H9 (cell line): ENCODE measurements around the gene RBM46. TPM values are rescaled to one million over a fixed set of nuclear protein-coding genes. Genes with fewer than 3 reads are reported as not detected.

Source experiments
- DNase-seq: peaks from one replicate; pipeline ENCODE4 v3.0.0-alpha.2; 2017
- H2AFZ ChIP-seq: one replicate; pipeline ENCODE4 v1.6.1; 2013; ENCODE audit warnings: mild to moderate bottlenecking, low read length, control low read depth, moderate library complexity
- H2AK5ac ChIP-seq: 2 replicates; pipeline ENCODE4 v1.6.1; 2013; ENCODE audit warnings: low read length, control low read depth, mixed read lengths; ENCODE audit not compliant: insufficient read length
- H2BK120ac ChIP-seq: one replicate; pipeline ENCODE4 v1.6.1; 2013; ENCODE audit warnings: low read depth, mild to moderate bottlenecking, low read length, control low read depth, inconsistent platforms; ENCODE audit not compliant: poor library complexity, severe bottlenecking
- H2BK12ac ChIP-seq: 2 replicates; pipeline ENCODE4 v1.6.1; 2013; ENCODE audit warnings: low read length, control low read depth, mixed read lengths, low read depth; ENCODE audit not compliant: insufficient read length
- H2BK15ac ChIP-seq: 2 replicates; pipeline ENCODE4 v1.6.1; 2013; ENCODE audit warnings: low read depth, low read length, control low read depth
- H2BK20ac ChIP-seq: one replicate; pipeline ENCODE4 v1.6.1; 2013; ENCODE audit warnings: low read depth, mild to moderate bottlenecking, low read length, control low read depth, inconsistent platforms; ENCODE audit not compliant: poor library complexity, severe bottlenecking
- H2BK5ac ChIP-seq: 2 replicates; pipeline ENCODE4 v1.6.1; 2013; ENCODE audit warnings: low read length, control low read depth, mixed read lengths; ENCODE audit not compliant: insufficient read length
- H3K14ac ChIP-seq: 2 replicates; pipeline ENCODE4 v1.6.1; 2013; ENCODE audit warnings: low read length, control low read depth; ENCODE audit not compliant: insufficient read depth
- H3K18ac ChIP-seq: 2 replicates; pipeline ENCODE4 v1.6.1; 2013; ENCODE audit warnings: low read depth, mild to moderate bottlenecking, mixed read lengths, low read length, control low read depth; ENCODE audit not compliant: insufficient read length
- H3K23ac ChIP-seq: 2 replicates; pipeline ENCODE4 v1.6.1; 2013; ENCODE audit warnings: low read length, control low read depth, mixed read lengths, low read depth; ENCODE audit not compliant: insufficient read length
- H3K23me2 ChIP-seq: 2 replicates; pipeline ENCODE4 v1.6.1; 2013; ENCODE audit warnings: low read depth, mild to moderate bottlenecking, mixed read lengths, low read length, control low read depth; ENCODE audit not compliant: insufficient read length, poor library complexity, severe bottlenecking
- H3K27ac ChIP-seq: 2 replicates; pipeline ENCODE4 v1.5.1; 2013; ENCODE audit warnings: low read length, control low read depth, mixed read lengths, low read depth; ENCODE audit not compliant: insufficient read length
- H3K27me3 ChIP-seq: 2 replicates; pipeline ENCODE4 v1.6.1; 2013; ENCODE audit warnings: low read length, control low read depth, inconsistent platforms; ENCODE audit not compliant: insufficient read depth
- H3K4ac ChIP-seq: 2 replicates; pipeline ENCODE4 v1.6.1; 2013; ENCODE audit warnings: low read depth, mild to moderate bottlenecking, control low read depth, inconsistent platforms, low read length, moderate library complexity
- H3K4me1 ChIP-seq: 2 replicates; pipeline ENCODE4 v1.6.1; 2013; ENCODE audit warnings: low read length, control low read depth, inconsistent platforms; ENCODE audit not compliant: insufficient read depth
- H3K4me2 ChIP-seq: 2 replicates; pipeline ENCODE4 v1.6.1; 2013; ENCODE audit warnings: low read length, control low read depth, mixed read lengths; ENCODE audit not compliant: insufficient read length, insufficient read depth
- H3K56ac ChIP-seq: 2 replicates; pipeline ENCODE4 v1.6.1; 2013; ENCODE audit warnings: low read depth, mild to moderate bottlenecking, mixed read lengths, low read length, control low read depth; ENCODE audit not compliant: insufficient read length
- H3K79me1 ChIP-seq: 2 replicates; pipeline ENCODE4 v1.6.1; 2013; ENCODE audit warnings: low read depth, mild to moderate bottlenecking, moderate library complexity, low read length, control low read depth, inconsistent platforms; ENCODE audit not compliant: insufficient read depth, poor library complexity, severe bottlenecking
- H3K79me2 ChIP-seq: 2 replicates; pipeline ENCODE4 v1.6.1; 2013; ENCODE audit warnings: low read length, control low read depth, inconsistent platforms; ENCODE audit not compliant: insufficient read depth
- H3K9ac ChIP-seq: 2 replicates; pipeline ENCODE4 v1.6.1; 2013; ENCODE audit warnings: low read length, control low read depth, mixed read lengths; ENCODE audit not compliant: insufficient read length; ENCODE audit errors: extremely low read depth
- H3K9me3 ChIP-seq: one replicate; pipeline ENCODE4 v1.6.1; 2013; ENCODE audit warnings: low read depth, low read length, inconsistent platforms; ENCODE audit not compliant: control insufficient read depth
- H3T11ph ChIP-seq: one replicate; pipeline ENCODE4 v1.6.1; 2013; ENCODE audit warnings: mild to moderate bottlenecking, low read length, control low read depth, inconsistent platforms
- H4K20me1 ChIP-seq: one replicate; pipeline ENCODE4 v1.6.1; 2013; ENCODE audit not compliant: control insufficient read depth, insufficient read length, insufficient read depth
- H4K5ac ChIP-seq: 2 replicates; pipeline ENCODE4 v1.6.1; 2013; ENCODE audit warnings: low read depth, mild to moderate bottlenecking, mixed read lengths, low read length, control low read depth; ENCODE audit not compliant: insufficient read length
- H4K8ac ChIP-seq: replicated peaks from 2 replicates; pipeline ENCODE4 v1.6.1; 2013; ENCODE audit warnings: low read length, control low read depth, mixed read lengths, low read depth; ENCODE audit not compliant: insufficient read length
- H4K91ac ChIP-seq: 2 replicates; pipeline ENCODE4 v1.6.1; 2013; ENCODE audit warnings: low read depth, mild to moderate bottlenecking, moderate library complexity, mixed read lengths, low read length, control low read depth; ENCODE audit not compliant: insufficient read length
- H3K27ac Mint-ChIP-seq, 3 experiments: 2 replicates in 2 of 3; 3 replicates in 1 of 3; pipeline ENCODE4 v1.8.0; 2020 to 2021; ENCODE audit warnings: mixed read lengths in 3 of 3, mild to moderate bottlenecking in 1 of 3, moderate library complexity in 1 of 3
- H3K27me3 Mint-ChIP-seq: 2 replicates; pipeline ENCODE4 v1.8.0; 2021; ENCODE audit warnings: low read depth, mild to moderate bottlenecking, moderate library complexity, mixed read lengths
- H3K36me3 Mint-ChIP-seq, 3 experiments: 2 replicates in 2 of 3; 3 replicates in 1 of 3; pipeline ENCODE4 v1.8.0; 2020 to 2021; ENCODE audit warnings: low read depth in 3 of 3, mixed read lengths in 3 of 3; ENCODE audit not compliant: insufficient read depth in 1 of 3
- H3K4me1 Mint-ChIP-seq, 2 experiments: 2 replicates each; pipeline ENCODE4 v1.8.0; 2020; ENCODE audit warnings: mixed read lengths in 2 of 2
- H3K4me3 Mint-ChIP-seq, 2 experiments: 2 replicates in 1 of 2; 3 replicates in 1 of 2; pipeline ENCODE4 v1.8.0; 2020 to 2021; ENCODE audit warnings: mild to moderate bottlenecking in 2 of 2, mixed read lengths in 2 of 2, moderate library complexity in 1 of 2
- H3K9me3 Mint-ChIP-seq, 2 experiments: 2 replicates in 1 of 2; 3 replicates in 1 of 2; pipeline ENCODE4 v1.8.0; 2020; ENCODE audit warnings: mild to moderate bottlenecking in 2 of 2, mixed read lengths in 2 of 2, moderate library complexity in 1 of 2
- WGBS: extraction: QIAGEN DNeasy Blood & Tissue Kit; methylation state at CpG from one replicate; pipeline ENCODE4 v1.1.7; 2013; ENCODE audit warnings: missing lambda C conversion rate, low lambda C conversion rate, mixed read lengths; ENCODE audit not compliant: insufficient read length; ENCODE audit errors: extremely low coverage; 5-methylcytosine and 5-hydroxymethylcytosine counted together
- total RNA-seq: library from RNA; stranded (reverse); gene quantifications from 2 replicates; pipeline ENCODE4 v1.2.1, GENCODE V29; 2021
- TF ChIP-seq, protein P1 (sequence below): fragments of 200-600 bp; sonication (generic); conservative IDR thresholded peaks from 3 replicates; pipeline ENCODE4 v1.8.0; 2021; ENCODE audit warnings: antibody characterized with exemption, mild to moderate bottlenecking

RBM46 gene
- total RNA-seq, 1 experiment from 2014 or later, result 0.17 TPM

DNA sequence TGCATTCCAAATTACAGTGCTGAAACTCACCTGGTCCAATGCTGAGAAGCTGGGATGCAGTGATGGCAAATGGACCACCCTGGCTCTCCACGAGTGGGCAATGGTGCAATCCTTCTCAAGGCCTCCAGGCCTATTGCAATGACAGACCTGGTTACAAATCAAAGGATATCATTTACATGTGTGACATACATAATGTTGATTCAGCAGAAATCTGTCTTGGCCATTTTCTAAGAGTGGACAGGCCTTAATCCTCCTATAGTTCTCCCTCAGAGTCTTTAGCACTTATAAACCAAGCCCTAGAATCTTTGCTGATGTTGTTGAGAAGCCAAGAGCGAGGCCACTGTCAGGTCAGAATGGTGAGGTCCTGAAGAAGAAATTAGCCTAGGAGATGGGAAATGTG is 20.2 kb upstream of the RBM46 start:
- H2AK5ac ChIP-seq, result no peak overlapping the region
- H3K9me3 Mint-ChIP-seq, result no peaks in the 10 kb centered on the region

More for the DNA sequence above, 20.2 kb upstream of the RBM46 start:
- Histone ChIP-seq H2AFZ (no peak overlapping the region), H2BK5ac (no peak overlapping the region), H3K4ac (no peak overlapping the region), H3K27ac (no peak overlapping the region), H4K8ac (no peak overlapping the region), H3K56ac (no peak overlapping the region), H3K9me3 (no peaks in the 10 kb centered on the region), H2BK15ac (no peak overlapping the region), H3K79me1 (no peaks in the 10 kb centered on the region), H3K4me1 (no peaks in the 10 kb centered on the region), H3T11ph (no peak overlapping the region), H2BK12ac (no peak overlapping the region), H4K5ac (no peak overlapping the region), H4K91ac (no peak overlapping the region), H3K23me2 (no peaks in the 10 kb centered on the region), H3K14ac (no peak overlapping the region), H3K9ac (no peak overlapping the region), H2BK120ac (no peak overlapping the region), H3K18ac (no peak overlapping the region), H3K23ac (no peak overlapping the region), H2BK20ac (no peak overlapping the region), H3K4me2 (no peak overlapping the region), H4K20me1 (no peaks in the 10 kb centered on the region), H3K27me3 (no peaks in the 10 kb centered on the region), H3K79me2 (no peaks in the 10 kb centered on the region; the same call in 1 of the 2 replicates)
- no peaks in the 10 kb centered on the region for H3K4me1 Mint-ChIP-seq
- H3K27ac Mint-ChIP-seq, result no peak overlapping the region
- WGBS, result no CpG with 5 or more reads among the region's 2 CpGs
- TF ChIP-seq, protein P1, sequence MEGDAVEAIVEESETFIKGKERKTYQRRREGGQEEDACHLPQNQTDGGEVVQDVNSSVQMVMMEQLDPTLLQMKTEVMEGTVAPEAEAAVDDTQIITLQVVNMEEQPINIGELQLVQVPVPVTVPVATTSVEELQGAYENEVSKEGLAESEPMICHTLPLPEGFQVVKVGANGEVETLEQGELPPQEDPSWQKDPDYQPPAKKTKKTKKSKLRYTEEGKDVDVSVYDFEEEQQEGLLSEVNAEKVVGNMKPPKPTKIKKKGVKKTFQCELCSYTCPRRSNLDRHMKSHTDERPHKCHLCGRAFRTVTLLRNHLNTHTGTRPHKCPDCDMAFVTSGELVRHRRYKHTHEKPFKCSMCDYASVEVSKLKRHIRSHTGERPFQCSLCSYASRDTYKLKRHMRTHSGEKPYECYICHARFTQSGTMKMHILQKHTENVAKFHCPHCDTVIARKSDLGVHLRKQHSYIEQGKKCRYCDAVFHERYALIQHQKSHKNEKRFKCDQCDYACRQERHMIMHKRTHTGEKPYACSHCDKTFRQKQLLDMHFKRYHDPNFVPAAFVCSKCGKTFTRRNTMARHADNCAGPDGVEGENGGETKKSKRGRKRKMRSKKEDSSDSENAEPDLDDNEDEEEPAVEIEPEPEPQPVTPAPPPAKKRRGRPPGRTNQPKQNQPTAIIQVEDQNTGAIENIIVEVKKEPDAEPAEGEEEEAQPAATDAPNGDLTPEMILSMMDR, result no peak
- DNase-seq, result no peak
- H3K4me3 Mint-ChIP-seq, result no peak overlapping the region
- no peaks in the 10 kb centered on the region; a peak in 1 of 7 replicates for H3K36me3 Mint-ChIP-seq
- no peaks in the 10 kb centered on the region; the same call in none of the 2 replicates for H3K27me3 Mint-ChIP-seq
